ENCODE measurements around the gene SMIM14. TPM values are rescaled to one million over a fixed set of nuclear protein-coding genes. Genes with fewer than 3 reads are reported as not detected.

Gene SMIM14
- total and polyA plus RNA-seq, 9 of the 15 experiments (the other 6 are each of a cell fraction or from before 2014, with no cell fraction given) = 0.98 to 3.7 (median 2.2) TPM

DNA sequence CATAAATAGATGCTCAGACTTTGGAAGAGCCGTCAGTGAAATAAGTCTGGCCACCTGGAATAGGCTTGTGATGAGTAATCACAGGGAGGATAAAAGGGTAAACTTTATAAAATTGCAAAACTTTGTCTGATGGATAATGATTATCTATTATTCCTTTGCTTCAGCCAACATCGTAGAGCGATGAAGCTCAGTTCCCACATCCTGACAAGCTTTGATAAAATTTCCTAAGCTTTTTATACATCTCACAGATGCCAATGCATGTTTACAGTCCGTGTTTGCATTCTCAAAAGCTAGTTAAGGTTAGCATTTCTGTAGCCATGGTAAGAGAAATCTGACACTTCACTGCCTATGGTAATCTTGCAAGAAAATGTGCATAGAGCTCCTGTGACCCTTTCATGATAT, 96.1 kb downstream of the SMIM14 start:
- Histone ChIP-seq H3K4me3 (no peak overlapping the region), H4K20me1 (replicated peaks; ENCODE audit: control insufficient read depth, insufficient read depth, low read length) (no peaks in the 10 kb centered on the region), H2AFZ (ENCODE audit: low read depth, low read length) (no peak overlapping the region), H3K27ac (ENCODE audit: extremely low read depth, low read depth, low read length) (no peak overlapping the region), H3K4me2 (ENCODE audit: insufficient read depth, low read length) (no peak overlapping the region), H3K36me3 (ENCODE audit: control insufficient read depth, insufficient read depth, low read length) (no peaks in the 10 kb centered on the region), H3K9me3 (replicated peaks; ENCODE audit: control insufficient read depth, insufficient read depth, low read depth, low read length) (no peaks in the 10 kb centered on the region), H3K9me1 (ENCODE audit: control insufficient read depth, insufficient read depth, low read length) (no peaks in the 10 kb centered on the region), H3K27me3 (ENCODE audit: control insufficient read depth in 2 of 2, insufficient read depth in 2 of 2, low read length in 2 of 2) (no peaks in the 10 kb centered on the region), H3K79me2 (ENCODE audit: control insufficient read depth, insufficient read depth, low read length) (no peaks in the 10 kb centered on the region), H3K9ac (ENCODE audit: insufficient read depth in 1 of 2, low read depth in 2 of 2, low read length in 2 of 2) (no peak overlapping the region), H3K4me1 (replicated peaks in 1 of 2; ENCODE audit: control insufficient read depth in 2 of 2, insufficient read depth in 2 of 2, low read length in 2 of 2) (peaks cover 0 to 5% of the 10 kb centered on the region in 2 experiments; a peak in 2 of 5 replicates)
- no peak for ATAC-seq
- in situ Hi-C loops (cut with MboI) = no loop called here
- intact Hi-C loops (cut with micrococcal nuclease) = no loop called here
- POLR2A ChIA-PET = interaction anchor here (0.8 to 1.5 kb wide), 3 partner anchors 15 to 95 kb away, joined by 3 to 5 read pairs (median 4); partner anchors contain the start of gene UGDH
- WGBS (ENCODE audit: insufficient coverage, low coverage, missing lambda C conversion rate) = 19% methylated on average over 4 of the region's 4 CpGs
- CTCF ChIA-PET (ENCODE audit: low intra/inter-chr PET ratio) = no interaction called here
- BruUV-seq (replicated peaks) = no TSS peak
- no peak for DNase-seq (ENCODE audit: extremely low read depth in 1 of 4, low spot score in 3 of 4)
- FAIRE-seq = no peak
- no peak for TF ChIP-seq ZNF407 (IDR thresholded peaks at IDR 0.05; ENCODE audit: low read depth)
- no peak for TF ChIP-seq KDM2B (CRISPR knock-in tag; IDR thresholded peaks at IDR 0.05)
- no peak for TF ChIP-seq EHMT2 (IDR thresholded peaks at IDR 0.05)
- TF ChIP-seq ZNF124 (CRISPR knock-in tag; IDR thresholded peaks at IDR 0.05) = no peak
- TF ChIP-seq, protein P1, sequence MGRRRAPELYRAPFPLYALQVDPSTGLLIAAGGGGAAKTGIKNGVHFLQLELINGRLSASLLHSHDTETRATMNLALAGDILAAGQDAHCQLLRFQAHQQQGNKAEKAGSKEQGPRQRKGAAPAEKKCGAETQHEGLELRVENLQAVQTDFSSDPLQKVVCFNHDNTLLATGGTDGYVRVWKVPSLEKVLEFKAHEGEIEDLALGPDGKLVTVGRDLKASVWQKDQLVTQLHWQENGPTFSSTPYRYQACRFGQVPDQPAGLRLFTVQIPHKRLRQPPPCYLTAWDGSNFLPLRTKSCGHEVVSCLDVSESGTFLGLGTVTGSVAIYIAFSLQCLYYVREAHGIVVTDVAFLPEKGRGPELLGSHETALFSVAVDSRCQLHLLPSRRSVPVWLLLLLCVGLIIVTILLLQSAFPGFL (CRISPR knock-in tag; IDR thresholded peaks at IDR 0.05) = no peak
- TF ChIP-seq CTBP1 (IDR thresholded peaks at IDR 0.05; ENCODE audit: borderline replicate concordance) = no peak
- no peak for TF ChIP-seq PHF8 (IDR thresholded peaks at IDR 0.05; ENCODE audit: borderline replicate concordance, low read length)
- TF ChIP-seq, protein P2, sequence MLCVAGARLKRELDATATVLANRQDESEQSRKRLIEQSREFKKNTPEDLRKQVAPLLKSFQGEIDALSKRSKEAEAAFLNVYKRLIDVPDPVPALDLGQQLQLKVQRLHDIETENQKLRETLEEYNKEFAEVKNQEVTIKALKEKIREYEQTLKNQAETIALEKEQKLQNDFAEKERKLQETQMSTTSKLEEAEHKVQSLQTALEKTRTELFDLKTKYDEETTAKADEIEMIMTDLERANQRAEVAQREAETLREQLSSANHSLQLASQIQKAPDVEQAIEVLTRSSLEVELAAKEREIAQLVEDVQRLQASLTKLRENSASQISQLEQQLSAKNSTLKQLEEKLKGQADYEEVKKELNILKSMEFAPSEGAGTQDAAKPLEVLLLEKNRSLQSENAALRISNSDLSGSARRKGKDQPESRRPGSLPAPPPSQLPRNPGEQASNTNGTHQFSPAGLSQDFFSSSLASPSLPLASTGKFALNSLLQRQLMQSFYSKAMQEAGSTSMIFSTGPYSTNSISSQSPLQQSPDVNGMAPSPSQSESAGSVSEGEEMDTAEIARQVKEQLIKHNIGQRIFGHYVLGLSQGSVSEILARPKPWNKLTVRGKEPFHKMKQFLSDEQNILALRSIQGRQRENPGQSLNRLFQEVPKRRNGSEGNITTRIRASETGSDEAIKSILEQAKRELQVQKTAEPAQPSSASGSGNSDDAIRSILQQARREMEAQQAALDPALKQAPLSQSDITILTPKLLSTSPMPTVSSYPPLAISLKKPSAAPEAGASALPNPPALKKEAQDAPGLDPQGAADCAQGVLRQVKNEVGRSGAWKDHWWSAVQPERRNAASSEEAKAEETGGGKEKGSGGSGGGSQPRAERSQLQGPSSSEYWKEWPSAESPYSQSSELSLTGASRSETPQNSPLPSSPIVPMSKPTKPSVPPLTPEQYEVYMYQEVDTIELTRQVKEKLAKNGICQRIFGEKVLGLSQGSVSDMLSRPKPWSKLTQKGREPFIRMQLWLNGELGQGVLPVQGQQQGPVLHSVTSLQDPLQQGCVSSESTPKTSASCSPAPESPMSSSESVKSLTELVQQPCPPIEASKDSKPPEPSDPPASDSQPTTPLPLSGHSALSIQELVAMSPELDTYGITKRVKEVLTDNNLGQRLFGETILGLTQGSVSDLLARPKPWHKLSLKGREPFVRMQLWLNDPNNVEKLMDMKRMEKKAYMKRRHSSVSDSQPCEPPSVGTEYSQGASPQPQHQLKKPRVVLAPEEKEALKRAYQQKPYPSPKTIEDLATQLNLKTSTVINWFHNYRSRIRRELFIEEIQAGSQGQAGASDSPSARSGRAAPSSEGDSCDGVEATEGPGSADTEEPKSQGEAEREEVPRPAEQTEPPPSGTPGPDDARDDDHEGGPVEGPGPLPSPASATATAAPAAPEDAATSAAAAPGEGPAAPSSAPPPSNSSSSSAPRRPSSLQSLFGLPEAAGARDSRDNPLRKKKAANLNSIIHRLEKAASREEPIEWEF (CRISPR knock-in tag; IDR thresholded peaks at IDR 0.05) = no peak

All from K562 (cell line).